ENCODE results near the gene VPS54.

GRCh38 chr2:63871864-63872263 lies 147.4 kb downstream of the VPS54 start:
- TF ChIP-seq CTCF (conservative IDR thresholded peaks at IDR 0.05) (no peak), EZH2 (IDR thresholded peaks at IDR 0.05; ENCODE audit: low read depth) (no peak)

Data from PC-9 (cell line).